H1 (cell line): ENCODE measurements around the gene RFX1. TPM values are rescaled to one million over a fixed set of nuclear protein-coding genes. Genes with fewer than 3 reads are reported as not detected.
A peak's percentile ranks its signal among the peaks of the same experiment; 100 is the strongest.

Experiments
- ATF2 ChIP-seq: IDR thresholded peaks from 2 replicates; pipeline ENCODE4 v1.6.1; 2012; ENCODE audit warnings: low read length, inconsistent platforms
- ATF3 ChIP-seq: IDR thresholded peaks from 2 replicates; pipeline ENCODE4 v1.6.1; 2011; ENCODE audit warnings: low read depth, mild to moderate bottlenecking, low read length; ENCODE audit not compliant: insufficient read depth
- CBX5 ChIP-seq: fragments of 300-800, 300-1000 bp; sonication (generic); IDR thresholded peaks from 2 replicates; pipeline ENCODE4 v1.7.1; 2016; ENCODE audit warnings: antibody characterized with exemption, low read length, low read depth
- CHD2 ChIP-seq: IDR thresholded peaks from 2 replicates; pipeline ENCODE4 v1.6.1; 2012; ENCODE audit warnings: low read length, improper control_type of control experiment
- EP300 ChIP-seq, 2 experiments: IDR thresholded peaks; 1 replicate in 1 of 2; 2 replicates in 1 of 2; pipeline ENCODE4 v1.6.1; 2011 to 2012; ENCODE audit warnings: low read depth in 2 of 2, low read length in 2 of 2, mild to moderate bottlenecking in 2 of 2, borderline replicate concordance in 1 of 2, inconsistent platforms in 1 of 2, moderate library complexity in 1 of 2
- FOSL1 ChIP-seq: IDR thresholded peaks from 2 replicates; pipeline ENCODE4 v1.6.1; 2011; ENCODE audit warnings: mild to moderate bottlenecking, low read depth, low read length, moderate library complexity; ENCODE audit not compliant: insufficient read depth
- GTF2F1 ChIP-seq: IDR thresholded peaks from 2 replicates; pipeline ENCODE4 v1.6.1; 2012; ENCODE audit warnings: low read depth, low read length, improper control_type of control experiment, borderline replicate concordance
- HDAC2 ChIP-seq, 2 experiments: fragments of 300-600 bp in 1 of 2; sonication (generic) in 1 of 2; IDR thresholded peaks; 2 replicates each; pipeline ENCODE4 v1.6.1; 2011 to 2012; ENCODE audit warnings: low read depth in 2 of 2, low read length in 2 of 2, mild to moderate bottlenecking in 2 of 2, moderate library complexity in 2 of 2, borderline replicate concordance in 1 of 2, inconsistent platforms in 1 of 2
- KDM5A ChIP-seq: fragments of 200-600 bp; IDR thresholded peaks from 2 replicates; pipeline ENCODE4 v1.7.1; 2012; ENCODE audit warnings: mild to moderate bottlenecking, low read length, inconsistent platforms, mixed read lengths
- MAFK ChIP-seq: IDR thresholded peaks from 2 replicates; pipeline ENCODE4 v1.6.1; 2012; ENCODE audit warnings: low read depth, mild to moderate bottlenecking, improper control_type of control experiment, low read length
- NRF1 ChIP-seq: IDR thresholded peaks from 2 replicates; pipeline ENCODE4 v1.6.1; 2011; ENCODE audit warnings: mild to moderate bottlenecking, low read depth, low read length, improper control_type of control experiment
- PHF8 ChIP-seq: fragments of 200-600 bp; sonication (generic); conservative IDR thresholded peaks from 2 replicates; pipeline ENCODE4 v1.7.1; 2012; ENCODE audit warnings: low read depth, mild to moderate bottlenecking, inconsistent platforms, low read length, moderate library complexity
- POLR2A ChIP-seq, 2 experiments: IDR thresholded peaks; 1 replicate in 1 of 2; 2 replicates in 1 of 2; pipeline ENCODE4 v1.6.1; 2011; ENCODE audit warnings: low read depth in 2 of 2, low read length in 2 of 2, mild to moderate bottlenecking in 2 of 2; ENCODE audit errors: control extremely low read depth in 1 of 2
- RBBP5 ChIP-seq: IDR thresholded peaks from 2 replicates; pipeline ENCODE4 v1.7.1; 2012; ENCODE audit warnings: low read depth, mild to moderate bottlenecking, inconsistent platforms, low read length, moderate library complexity, borderline replicate concordance
- SAP30 ChIP-seq: fragments of 300-600 bp; sonication (generic); IDR thresholded peaks from 2 replicates; pipeline ENCODE4 v1.7.1; 2012; ENCODE audit warnings: low read length, moderate library complexity, mild to moderate bottlenecking, inconsistent platforms; ENCODE audit not compliant: insufficient read depth, insufficient replicate concordance
- SRF ChIP-seq: IDR thresholded peaks from 2 replicates; pipeline ENCODE4 v1.6.1; 2011; ENCODE audit warnings: mild to moderate bottlenecking, low read depth, low read length, moderate library complexity
- SUZ12 ChIP-seq: fragments of 200-600 bp; sonication (generic); IDR thresholded peaks from 2 replicates; pipeline ENCODE4 v1.6.1; 2012; ENCODE audit warnings: mild to moderate bottlenecking, inconsistent platforms, low read length, moderate library complexity, mixed read lengths
- TAF7 ChIP-seq: optimal IDR thresholded peaks from 2 replicates; pipeline ENCODE3; 2011; ENCODE audit warnings: low read depth, mild to moderate bottlenecking, inconsistent platforms, low read length, moderate library complexity, borderline replicate concordance
- TCF12 ChIP-seq: IDR thresholded peaks from 2 replicates; pipeline ENCODE4 v1.6.1; 2011; ENCODE audit warnings: low read depth, mild to moderate bottlenecking, low read length
- YY1 ChIP-seq: IDR thresholded peaks from 2 replicates; pipeline ENCODE4 v1.6.1; 2011; ENCODE audit warnings: low read depth, mild to moderate bottlenecking, low read length
- polyA plus RNA-seq, 7 experiments: library from polyadenylated mRNA; depleted of rRNA in 3 of 7; stranded (reverse) in 5 of 7; unstranded in 2 of 7; fragments of >200 nt in 5 of 7; fragments of 200-250 nt in 2 of 7; gene quantifications; 1 replicate in 5 of 7; 2 replicates in 1 of 7; 4 replicates in 1 of 7; pipeline versions ENCODE4 v1.2.1 to v1.2.3, GENCODE V29; 2011 to 2013; ENCODE audit warnings: missing spikeins in 2 of 7, mixed read lengths in 2 of 7
- total RNA-seq: library from RNA; stranded (reverse); fragmentation: NEBNext Ultra II Directional; extraction: Animal tissue kit (Norgen Biotek cat#: 25700); gene quantifications from 2 replicates; pipeline ENCODE4 v1.2.1, GENCODE V29; 2021
- TF ChIP-seq, protein P1 (sequence below): IDR thresholded peaks from 2 replicates; pipeline ENCODE4 v1.6.1; 2012; ENCODE audit warnings: inconsistent platforms

RFX1 gene
- total and polyA plus RNA-seq, 2 of the 8 experiments (the other 6 are each of a cell fraction or from before 2014, with no cell fraction given), result 4.9 to 17.0 TPM

DNA sequence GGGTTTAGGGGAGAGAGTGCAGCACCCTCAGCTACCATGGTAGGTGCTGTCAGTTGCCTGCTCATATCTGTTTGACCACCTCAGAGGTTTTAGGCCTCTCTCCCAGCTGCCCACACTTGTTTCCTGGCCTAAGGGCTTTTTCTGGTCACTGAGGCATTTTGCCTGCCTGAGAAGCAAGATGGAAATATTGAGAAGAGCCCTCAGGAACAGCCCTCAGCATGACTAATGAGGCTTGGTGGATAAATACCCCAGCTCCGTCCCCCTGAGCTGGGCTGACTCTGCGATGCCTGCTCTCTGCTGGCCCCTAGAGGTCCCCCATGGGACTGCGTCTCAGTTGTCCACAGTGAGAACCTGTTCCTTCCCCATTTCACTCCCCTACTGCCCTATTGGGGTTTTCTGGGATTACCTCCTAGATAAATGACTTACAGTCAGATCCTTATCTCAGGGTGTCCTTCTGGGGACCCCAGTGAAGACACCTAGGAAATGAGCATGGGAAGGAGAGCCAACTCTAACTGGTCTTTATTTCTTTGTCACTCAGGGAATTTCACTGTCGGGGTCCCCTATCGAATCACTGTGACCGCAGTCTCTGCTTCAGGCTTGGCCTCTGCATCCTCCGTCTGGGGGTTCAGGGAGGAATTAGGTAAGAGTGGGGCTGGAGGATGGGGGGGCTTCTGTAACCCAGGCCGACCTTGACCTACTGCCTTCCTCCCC is 42.5 kb upstream of the RFX1 start (continued):
- TF ChIP-seq SUZ12 (no peak), ATF2 (no peak), KDM5A (no peak), MAFK (no peak), ATF3 (no peak), GTF2F1 (no peak), YY1 (peak; percentile 39; the same call in 1 of the 2 replicates), SAP30 (no peak), EP300 (IDR thresholded peaks at IDR 0.05; ENCODE audit: borderline replicate concordance in 1 of 2, low read depth in 2 of 2, low read length in 2 of 2) (no peak), PHF8 (no peak), CHD2 (no peak), RBBP5 (no peak), HDAC2 (IDR thresholded peaks at IDR 0.05; ENCODE audit: borderline replicate concordance in 1 of 2, low read depth in 2 of 2, low read length in 2 of 2) (no peak), FOSL1 (no peak), TAF7 (no peak), CBX5 (no peak), TCF12 (no peak), NRF1 (no peak), SRF (no peak), POLR2A (IDR thresholded peaks at IDR 0.05; ENCODE audit: control extremely low read depth in 1 of 2, low read depth in 2 of 2, low read length in 2 of 2) (no peak)
- TF ChIP-seq, protein P1, sequence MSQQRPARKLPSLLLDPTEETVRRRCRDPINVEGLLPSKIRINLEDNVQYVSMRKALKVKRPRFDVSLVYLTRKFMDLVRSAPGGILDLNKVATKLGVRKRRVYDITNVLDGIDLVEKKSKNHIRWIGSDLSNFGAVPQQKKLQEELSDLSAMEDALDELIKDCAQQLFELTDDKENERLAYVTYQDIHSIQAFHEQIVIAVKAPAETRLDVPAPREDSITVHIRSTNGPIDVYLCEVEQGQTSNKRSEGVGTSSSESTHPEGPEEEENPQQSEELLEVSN, result no peak
